GM12878 (cell line): ENCODE data around the gene PFKL. TPM values are rescaled to one million over a fixed set of nuclear protein-coding genes. Genes with fewer than 3 reads are reported as not detected.

Source experiments
- ATAC-seq: fragments of 200-7000 bp; cut with Tn5 transposase; 3 replicates; pipeline ENCODE4 v1.9.1; 2020; ENCODE audit warnings: mild to moderate bottlenecking, moderate library complexity
- BruUV-seq: library from RNA; stranded (reverse); fragments of 400-500 nt; replicated peaks from 2 replicates; lab custom pipeline; 2021; lab: Mats Ljungman, UMichigan
- CTCF ChIA-PET: fragments of 300-600 bp; sonication (Branson Sonifier 250); formaldehyde crosslinking; extraction: SDS; loops from one replicate; lab custom pipeline; 2021; ENCODE audit warnings: inconsistent platforms; lab: Yijun Ruan, JAX
- POLR2A ChIA-PET: fragments of 350-600 bp; formaldehyde crosslinking; extraction: SDS; loops from one replicate; lab custom pipeline; 2021; ENCODE audit warnings: inconsistent platforms; lab: Charles Lee
- RAD21 ChIA-PET: fragments of 300-600 bp; sonication (Branson Sonifier 250); formaldehyde crosslinking; loops from one replicate; lab custom pipeline; 2023; ENCODE audit warnings: antibody characterized with exemption; ENCODE audit not compliant: unreplicated experiment; lab: Charles Lee
- SMC1A ChIA-PET: fragments of 300-600 bp; sonication (Branson Sonifier 250); formaldehyde crosslinking; loops from one replicate; lab custom pipeline; 2023; ENCODE audit not compliant: unreplicated experiment, uncharacterized antibody; lab: Charles Lee
- DNase-seq: peaks from one replicate; pipeline ENCODE4 v3.0.0-alpha.2; 2011; ENCODE audit warnings: low read depth, low spot score
- FAIRE-seq: peaks from 3 replicates; lab custom pipeline; 2011; peaks lifted over from hg19 to GRCh38; lab: Jason Lieb, UNC
- H2AFZ ChIP-seq: 2 replicates; pipeline ENCODE4 v1.6.0; 2011; ENCODE audit warnings: low read depth, low read length, control low read depth; ENCODE audit not compliant: control insufficient read depth
- H3K27ac ChIP-seq: 2 replicates; pipeline ENCODE4 v1.5.1; 2011; ENCODE audit warnings: control low read depth; ENCODE audit not compliant: control insufficient read depth, insufficient read depth
- H3K27me3 ChIP-seq, 2 experiments: replicated peaks in 1 of 2; 2 replicates each; pipeline versions ENCODE4 v1.6.0 to v1.6.1; 2011; ENCODE audit warnings: low read length in 1 of 2; ENCODE audit not compliant: control insufficient read depth in 2 of 2, insufficient read depth in 2 of 2
- H3K36me3 ChIP-seq, 2 experiments: 2 replicates each; pipeline ENCODE4 v1.5.1; 2011; ENCODE audit warnings: low read length in 1 of 2; ENCODE audit not compliant: control insufficient read depth in 2 of 2, insufficient read depth in 2 of 2
- H3K4me1 ChIP-seq: 2 replicates; pipeline ENCODE4 v1.6.1; 2011; ENCODE audit warnings: mild to moderate bottlenecking, low read length, moderate library complexity, mixed read lengths; ENCODE audit not compliant: control insufficient read depth, insufficient read depth
- H3K4me2 ChIP-seq: 2 replicates; pipeline ENCODE4 v1.6.0; 2011; ENCODE audit warnings: control low read depth; ENCODE audit not compliant: control insufficient read depth, insufficient read depth
- H3K4me3 ChIP-seq: fragments of 200-600 bp; sonication (generic); 2 replicates; pipeline ENCODE4 v1.5.1; 2016
- H3K79me2 ChIP-seq: 2 replicates; pipeline ENCODE4 v1.6.0; 2011; ENCODE audit warnings: low read length; ENCODE audit not compliant: control insufficient read depth, insufficient read depth
- H3K9ac ChIP-seq: 2 replicates; pipeline ENCODE4 v1.8.0; 2011; ENCODE audit warnings: low read length, control low read depth, mixed read lengths; ENCODE audit not compliant: control insufficient read depth, insufficient read depth
- H3K9me3 ChIP-seq: replicated peaks from 3 replicates; pipeline ENCODE4 v1.5.1; 2011; ENCODE audit warnings: mild to moderate bottlenecking, low read length; ENCODE audit not compliant: control insufficient read depth, insufficient read depth
- H4K20me1 ChIP-seq: 2 replicates; pipeline ENCODE4 v1.6.0; 2011; ENCODE audit not compliant: control insufficient read depth, insufficient read depth
- BHLHE40 ChIP-seq, 2 experiments: fragments of 450-650 bp in 1 of 2; IDR thresholded peaks; 2 replicates each; pipeline ENCODE4 v1.6.1; 2011 to 2017; ENCODE audit warnings: low read depth in 2 of 2, borderline replicate concordance in 1 of 2, improper control_type of control experiment in 1 of 2, low read length in 1 of 2, mild to moderate bottlenecking in 1 of 2
- CREB1 ChIP-seq: IDR thresholded peaks from 2 replicates; pipeline ENCODE4 v1.6.1; 2012; ENCODE audit warnings: low read depth, mild to moderate bottlenecking, inconsistent platforms
- FOXM1 ChIP-seq: IDR thresholded peaks from 2 replicates; pipeline ENCODE4 v1.6.1; 2012; ENCODE audit warnings: low read depth, mild to moderate bottlenecking, inconsistent platforms, low read length, moderate library complexity
- LARP7 ChIP-seq: fragments of 450-650 bp; IDR thresholded peaks from 2 replicates; pipeline ENCODE4 v1.6.1; 2017; ENCODE audit warnings: mild to moderate bottlenecking
- MXI1 ChIP-seq: fragments of 150-350 bp; IDR thresholded peaks from 2 replicates; pipeline ENCODE4 v1.6.1; 2011; ENCODE audit warnings: low read depth, mild to moderate bottlenecking, inconsistent platforms, low read length, improper control_type of control experiment
- MYB ChIP-seq: fragments of 150-350 bp; IDR thresholded peaks from 2 replicates; pipeline ENCODE4 v1.6.1; 2014; ENCODE audit warnings: mild to moderate bottlenecking, low read depth, low read length, borderline replicate concordance
- NFXL1 ChIP-seq: fragments of 450-650 bp; IDR thresholded peaks from 2 replicates; pipeline ENCODE4 v1.6.1; 2017; ENCODE audit warnings: antibody characterized with exemption, mild to moderate bottlenecking, borderline replicate concordance
- RAD51 ChIP-seq: fragments of 450-650 bp; IDR thresholded peaks from 2 replicates; pipeline ENCODE4 v1.6.1; 2016; ENCODE audit warnings: moderate library complexity, mild to moderate bottlenecking, inconsistent platforms
- SMC3 ChIP-seq: IDR thresholded peaks from 2 replicates; pipeline ENCODE4 v1.6.1; 2011; ENCODE audit warnings: low read length, improper control_type of control experiment, borderline replicate concordance
- SRF ChIP-seq, 2 experiments: IDR thresholded peaks; 2 replicates each; pipeline ENCODE4 v1.6.1; 2011; ENCODE audit warnings: low read depth in 2 of 2, low read length in 2 of 2, mild to moderate bottlenecking in 1 of 2, moderate library complexity in 1 of 2
- WGBS: methylation state at CpG from one replicate; pipeline ENCODE4 v1.1.6; 2016; ENCODE audit warnings: low lambda C conversion rate; ENCODE audit not compliant: insufficient replicate concordance, insufficient coverage; ENCODE audit errors: missing lambda C conversion rate; 5-methylcytosine and 5-hydroxymethylcytosine counted together
- in situ Hi-C: fragments of 300-500 bp; cut with MboI; formaldehyde crosslinking; loops from 9 replicates; pipeline ENCODE4 v1.14.3; 2018; ENCODE audit warnings: mixed read lengths
- intact Hi-C: fragments of 100-400 bp; cut with micrococcal nuclease; formaldehyde crosslinking; loops from one replicate; pipeline ENCODE4 v1.14.2; 2022; ENCODE audit not compliant: unreplicated experiment
- polyA plus RNA-seq, 11 experiments: library from polyadenylated mRNA; depleted of rRNA in 4 of 11; unstranded in 6 of 11; stranded (reverse) in 5 of 11; fragments of >200 nt; fragmentation: Nextera tagmentation in 4 of 11; fragmentation: Illumina TruSeq in 1 of 11; extraction: Ambion mirVana in 4 of 11; extraction: Trizol in 1 of 11; gene quantifications; 1 replicate in 1 of 11; 2 replicates in 10 of 11; pipeline versions ENCODE4 v1.2.1 to v1.2.3, GENCODE V29; 2011 to 2016; ENCODE audit warnings: inconsistent platforms in 2 of 11, missing spikeins in 2 of 11, low read depth in 1 of 11
- total RNA-seq, 4 experiments: library from RNA; depleted of rRNA in 3 of 4; stranded (reverse); fragments of >200 nt in 3 of 4; fragmentation: Illumina TruSeq in 1 of 4; extraction: Trizol in 1 of 4; gene quantifications; 2 replicates each; pipeline versions ENCODE4 v1.2.1 to v1.2.3, GENCODE V29; 2013 to 2021
- TF ChIP-seq, protein P1 (sequence below): fragments of 450-650 bp; IDR thresholded peaks from 2 replicates; pipeline ENCODE4 v1.6.1; 2016; ENCODE audit warnings: mild to moderate bottlenecking, moderate library complexity, borderline replicate concordance
- TF ChIP-seq, protein P2 (sequence below): fragments of 450-650 bp; formaldehyde crosslinking; IDR thresholded peaks from 2 replicates; pipeline ENCODE4 v1.4.0; 2020; ENCODE audit warnings: mild to moderate bottlenecking, moderate library complexity

Gene PFKL
- total and polyA plus RNA-seq, 10 of the 15 experiments (the other 5 are each of a cell fraction or from before 2014, with no cell fraction given) = 1.2 to 192 (median 112) TPM

DNA sequence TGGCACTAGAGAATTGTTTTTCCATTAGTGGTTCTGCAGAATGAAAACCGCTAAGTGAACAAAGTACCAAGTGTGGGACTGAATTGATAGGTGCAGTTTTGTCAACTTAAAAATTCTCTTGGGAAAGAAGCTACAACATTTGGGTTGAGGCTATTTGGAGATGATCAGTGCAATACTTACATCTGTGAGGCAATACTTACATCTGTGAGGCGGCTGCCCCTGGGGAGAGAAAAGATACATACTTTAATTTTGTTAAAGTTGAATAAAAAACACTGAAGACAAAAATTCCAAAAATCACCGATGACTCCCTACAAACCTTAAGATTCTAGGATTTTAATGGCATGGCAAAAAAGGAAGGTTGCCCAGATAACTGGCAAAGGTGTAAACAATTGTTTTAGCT, 37.6 kb downstream of the PFKL start (continued):
- TF ChIP-seq, protein P1, sequence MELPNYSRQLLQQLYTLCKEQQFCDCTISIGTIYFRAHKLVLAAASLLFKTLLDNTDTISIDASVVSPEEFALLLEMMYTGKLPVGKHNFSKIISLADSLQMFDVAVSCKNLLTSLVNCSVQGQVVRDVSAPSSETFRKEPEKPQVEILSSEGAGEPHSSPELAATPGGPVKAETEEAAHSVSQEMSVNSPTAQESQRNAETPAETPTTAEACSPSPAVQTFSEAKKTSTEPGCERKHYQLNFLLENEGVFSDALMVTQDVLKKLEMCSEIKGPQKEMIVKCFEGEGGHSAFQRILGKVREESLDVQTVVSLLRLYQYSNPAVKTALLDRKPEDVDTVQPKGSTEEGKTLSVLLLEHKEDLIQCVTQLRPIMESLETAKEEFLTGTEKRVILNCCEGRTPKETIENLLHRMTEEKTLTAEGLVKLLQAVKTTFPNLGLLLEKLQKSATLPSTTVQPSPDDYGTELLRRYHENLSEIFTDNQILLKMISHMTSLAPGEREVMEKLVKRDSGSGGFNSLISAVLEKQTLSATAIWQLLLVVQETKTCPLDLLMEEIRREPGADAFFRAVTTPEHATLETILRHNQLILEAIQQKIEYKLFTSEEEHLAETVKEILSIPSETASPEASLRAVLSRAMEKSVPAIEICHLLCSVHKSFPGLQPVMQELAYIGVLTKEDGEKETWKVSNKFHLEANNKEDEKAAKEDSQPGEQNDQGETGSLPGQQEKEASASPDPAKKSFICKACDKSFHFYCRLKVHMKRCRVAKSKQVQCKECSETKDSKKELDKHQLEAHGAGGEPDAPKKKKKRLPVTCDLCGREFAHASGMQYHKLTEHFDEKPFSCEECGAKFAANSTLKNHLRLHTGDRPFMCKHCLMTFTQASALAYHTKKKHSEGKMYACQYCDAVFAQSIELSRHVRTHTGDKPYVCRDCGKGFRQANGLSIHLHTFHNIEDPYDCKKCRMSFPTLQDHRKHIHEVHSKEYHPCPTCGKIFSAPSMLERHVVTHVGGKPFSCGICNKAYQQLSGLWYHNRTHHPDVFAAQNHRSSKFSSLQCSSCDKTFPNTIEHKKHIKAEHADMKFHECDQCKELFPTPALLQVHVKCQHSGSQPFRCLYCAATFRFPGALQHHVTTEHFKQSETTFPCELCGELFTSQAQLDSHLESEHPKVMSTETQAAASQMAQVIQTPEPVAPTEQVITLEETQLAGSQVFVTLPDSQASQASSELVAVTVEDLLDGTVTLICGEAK = no peak
- TF ChIP-seq RAD51 (no peak), CREB1 (no peak), SRF (IDR thresholded peaks at IDR 0.05; ENCODE audit: low read depth in 2 of 2, low read length in 2 of 2) (no peak)

DNA sequence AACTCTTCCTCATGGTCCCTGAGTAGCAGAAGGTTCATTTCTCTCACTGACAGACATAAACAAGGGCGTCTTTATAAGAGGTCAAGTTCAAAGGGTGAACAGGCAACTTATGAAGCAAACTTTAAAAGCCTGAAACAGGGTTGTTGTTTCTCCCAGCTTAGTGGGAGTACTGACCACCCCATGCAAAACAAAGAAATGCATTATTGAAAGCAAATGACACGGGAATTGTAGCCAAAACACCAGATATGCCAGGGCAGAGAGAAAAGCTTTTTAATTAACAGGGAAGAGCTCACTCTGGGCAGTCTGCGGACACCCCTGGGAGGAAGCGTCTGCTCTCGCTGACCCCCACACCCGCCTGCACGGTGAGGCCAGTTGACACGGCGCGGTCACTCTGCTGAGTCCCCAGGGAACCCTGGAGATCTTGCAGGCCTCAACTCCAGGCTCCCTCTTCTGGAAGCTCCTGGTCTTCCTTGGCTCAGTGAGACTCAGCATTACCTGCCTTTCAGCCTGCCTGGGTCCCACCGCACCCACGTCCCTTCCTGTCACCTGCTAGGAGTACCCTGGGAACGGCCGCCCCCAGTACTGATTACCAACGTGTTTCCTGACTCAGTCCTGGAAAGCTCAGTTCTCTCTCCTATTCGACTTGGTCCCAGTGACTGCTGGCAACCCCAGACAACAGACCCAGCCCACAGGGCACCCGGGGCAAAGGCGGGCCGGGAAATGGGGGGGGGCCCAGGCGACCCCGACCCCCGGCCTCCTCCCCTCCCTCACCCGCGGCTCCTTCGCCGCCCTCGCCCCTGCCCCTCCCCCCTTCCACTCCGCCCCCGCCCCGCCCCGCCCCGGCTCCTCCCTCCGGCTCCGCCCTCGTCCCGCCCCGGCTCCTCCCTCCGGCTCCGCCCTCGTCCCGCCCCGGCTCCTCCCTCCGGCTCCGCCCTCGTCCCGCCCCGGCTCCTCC, 38.4 kb downstream of the PFKL start:
- peak overlapping the region; percentile 79 for H3K4me2 ChIP-seq
- BruUV-seq = no TSS peak
- H2AFZ ChIP-seq = no peak overlapping the region; the same call in 1 of the 2 replicates
- no peak overlapping the region; the same call in 1 of the 2 replicates for H3K9ac ChIP-seq
- in situ Hi-C loops = no loop called here
- H4K20me1 ChIP-seq = no peaks in the 10 kb centered on the region
- ChIA-PET CTCF (interaction anchor here (0.7 to 1.7 kb wide), 8 partner anchors 10 to 455 kb away, joined by 3 to 5 read pairs (median 4); no protein-coding TSS in a partner anchor), RAD21 (interaction anchor here (1.1 to 1.6 kb wide), 3 partner anchors 35 to 42 kb away, joined by 3 to 6 read pairs (median 4); no protein-coding TSS in a partner anchor), SMC1A (interaction anchor here (0.6 to 1.3 kb wide), 3 partner anchors 35 to 477 kb away, joined by 3 to 4 read pairs (median 3); no protein-coding TSS in a partner anchor), POLR2A (interaction anchor here (0.6 to 1.3 kb wide), 3 partner anchors 37 to 397 kb away, joined by 3 read pairs; partner anchors contain the start of gene PFKL)
- DNase-seq (no peak), ATAC-seq (peak; percentile 25), FAIRE-seq (no peak)
- intact Hi-C loops = loop anchor here (1.0 kb wide), 1 partner anchor 36 kb away; no protein-coding TSS in a partner anchor
- H3K79me2 ChIP-seq = no peaks in the 10 kb centered on the region
- H3K36me3 ChIP-seq = no peaks in the 10 kb centered on the region
- peak overlapping the region; percentile 51; the same call in 1 of the 2 replicates for H3K4me3 ChIP-seq
- H3K27me3 ChIP-seq = no peaks in the 10 kb centered on the region
- WGBS = 29% methylated on average over 16 of the region's 47 CpGs
- H3K4me1 ChIP-seq = peaks cover 11% of the 10 kb centered on the region
- H3K27ac ChIP-seq = no peak overlapping the region
- H3K9me3 ChIP-seq = no peaks in the 10 kb centered on the region
- TF ChIP-seq SMC3 (no peak), BHLHE40 (IDR thresholded peaks at IDR 0.05; ENCODE audit: borderline replicate concordance in 1 of 2, low read depth in 2 of 2, low read length in 1 of 2) (peak in 1 of 2 experiments; percentile 6; a peak in 1 of 4 replicates), NFXL1 (no peak), MXI1 (no peak), FOXM1 (no peak), LARP7 (0 out of 2 replicates have a peak, but pooled peaks have one; percentile 30), MYB (no peak)
- TF ChIP-seq, protein P2, sequence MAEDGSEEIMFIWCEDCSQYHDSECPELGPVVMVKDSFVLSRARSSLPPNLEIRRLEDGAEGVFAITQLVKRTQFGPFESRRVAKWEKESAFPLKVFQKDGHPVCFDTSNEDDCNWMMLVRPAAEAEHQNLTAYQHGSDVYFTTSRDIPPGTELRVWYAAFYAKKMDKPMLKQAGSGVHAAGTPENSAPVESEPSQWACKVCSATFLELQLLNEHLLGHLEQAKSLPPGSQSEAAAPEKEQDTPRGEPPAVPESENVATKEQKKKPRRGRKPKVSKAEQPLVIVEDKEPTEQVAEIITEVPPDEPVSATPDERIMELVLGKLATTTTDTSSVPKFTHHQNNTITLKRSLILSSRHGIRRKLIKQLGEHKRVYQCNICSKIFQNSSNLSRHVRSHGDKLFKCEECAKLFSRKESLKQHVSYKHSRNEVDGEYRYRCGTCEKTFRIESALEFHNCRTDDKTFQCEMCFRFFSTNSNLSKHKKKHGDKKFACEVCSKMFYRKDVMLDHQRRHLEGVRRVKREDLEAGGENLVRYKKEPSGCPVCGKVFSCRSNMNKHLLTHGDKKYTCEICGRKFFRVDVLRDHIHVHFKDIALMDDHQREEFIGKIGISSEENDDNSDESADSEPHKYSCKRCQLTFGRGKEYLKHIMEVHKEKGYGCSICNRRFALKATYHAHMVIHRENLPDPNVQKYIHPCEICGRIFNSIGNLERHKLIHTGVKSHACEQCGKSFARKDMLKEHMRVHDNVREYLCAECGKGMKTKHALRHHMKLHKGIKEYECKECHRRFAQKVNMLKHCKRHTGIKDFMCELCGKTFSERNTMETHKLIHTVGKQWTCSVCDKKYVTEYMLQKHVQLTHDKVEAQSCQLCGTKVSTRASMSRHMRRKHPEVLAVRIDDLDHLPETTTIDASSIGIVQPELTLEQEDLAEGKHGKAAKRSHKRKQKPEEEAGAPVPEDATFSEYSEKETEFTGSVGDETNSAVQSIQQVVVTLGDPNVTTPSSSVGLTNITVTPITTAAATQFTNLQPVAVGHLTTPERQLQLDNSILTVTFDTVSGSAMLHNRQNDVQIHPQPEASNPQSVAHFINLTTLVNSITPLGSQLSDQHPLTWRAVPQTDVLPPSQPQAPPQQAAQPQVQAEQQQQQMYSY (CRISPR knock-in tag) = no peak
